Pancreas (tissue), 10 donors: ENCODE measurements around the gene RUNX3. TPM values are rescaled to one million over a fixed set of nuclear protein-coding genes. Genes with fewer than 3 reads are reported as not detected.

Source experiments
- ATAC-seq, 4 donors: fragments of 200-7000 bp; cut with Tn5 transposase; one replicate each; pipeline versions ENCODE4 v1.8.0 to v1.9.1; 2020; ENCODE audit warnings: mild to moderate bottlenecking in 4 of 4, moderate library complexity in 4 of 4
- DNase-seq, 6 donors: peaks; one replicate each; pipeline ENCODE4 v3.0.0-alpha.2; 2020
- FAIRE-seq: peaks from 2 replicates; lab custom pipeline; 2012; peaks lifted over from hg19 to GRCh38; lab: Jason Lieb, UNC
- H3K27ac ChIP-seq, 4 donors: fragments of 200-600 bp; sonication (generic); 1 replicate in 3 of 4; 2 replicates in 1 of 4; pipeline versions ENCODE4 v1.5.0 to v1.8.0; 2020
- H3K27me3 ChIP-seq, 4 donors: fragments of 200-600 bp; one replicate each; pipeline ENCODE4 v1.8.0; 2021
- H3K36me3 ChIP-seq, 3 donors: fragments of 200-600 bp; sonication (generic) in 1 of 3; one replicate each; pipeline versions ENCODE4 v1.5.0 to v1.8.0; 2020 to 2021
- H3K4me1 ChIP-seq, 3 donors: fragments of 200-600 bp; one replicate each; pipeline ENCODE4 v1.8.0; 2021
- H3K4me3 ChIP-seq, 4 donors: fragments of 200-600 bp; sonication (generic) in 2 of 4; one replicate each; pipeline versions ENCODE4 v1.5.0 to v1.8.0; 2020 to 2021
- H3K9me3 ChIP-seq, 4 donors: fragments of 200-600 bp; one replicate each; pipeline ENCODE4 v1.8.0; 2021
- WGBS, 2 donors: extraction: QIAGEN DNeasy Blood & Tissue Kit; methylation state at CpG; one replicate each; pipeline ENCODE4 v1.1.7; 2013; 5-methylcytosine and 5-hydroxymethylcytosine counted together
- intact Hi-C, 3 donors: fragments of 100-400 bp; cut with DNase I; formaldehyde crosslinking; loops; one replicate each; pipeline versions ENCODE4 v1.11.1 to v1.14.2; 2022
- polyA plus RNA-seq, 2 donors: library from polyadenylated mRNA; stranded (reverse); fragments of 200-250 nt; gene quantifications; one replicate each; pipeline ENCODE4 v1.2.3, GENCODE V29; 2013
- total RNA-seq, 6 donors: library from RNA; stranded (reverse); fragmentation: NEBNext Ultra II Directional in 4 of 6; extraction: Animal tissue kit (Norgen Biotek cat#: 25700) in 4 of 6; gene quantifications; one replicate each; pipeline versions ENCODE4 v1.2.1 to v1.2.4, GENCODE V29; 2021 to 2023
- TF ChIP-seq, protein P1 (sequence below), 4 donors: fragments of 200-600 bp; sonication (generic) in 3 of 4; IDR thresholded peaks; one replicate each; pipeline versions ENCODE4 v1.5.0 to v1.8.0; 2021; ENCODE audit warnings: antibody characterized with exemption in 4 of 4
- donor health status: healthy with polysubstance abuse.
- donor health status: DM: no; HTN: no; CAD: no; lungs with moderate emphysema.
- donor health status: DM: no; HTN: no; CAD: no.
- donor health status: control.
- donor health status: control.
- donor health status: Bipolar disorder and iron deficiency.
- donor health status: DM: yes; HTN: yes; CAD: no.
- donor health status: DM: no; HTN: no; CAD: no.
- donor health status: DM: no; HTN: no; CAD: no.
- donor health status: DM: yes; HTN: yes; CAD: no.

RUNX3 gene
- total and polyA plus RNA-seq, 8 donors = 0.30 to 3.7 (median 0.77) TPM

DNA sequence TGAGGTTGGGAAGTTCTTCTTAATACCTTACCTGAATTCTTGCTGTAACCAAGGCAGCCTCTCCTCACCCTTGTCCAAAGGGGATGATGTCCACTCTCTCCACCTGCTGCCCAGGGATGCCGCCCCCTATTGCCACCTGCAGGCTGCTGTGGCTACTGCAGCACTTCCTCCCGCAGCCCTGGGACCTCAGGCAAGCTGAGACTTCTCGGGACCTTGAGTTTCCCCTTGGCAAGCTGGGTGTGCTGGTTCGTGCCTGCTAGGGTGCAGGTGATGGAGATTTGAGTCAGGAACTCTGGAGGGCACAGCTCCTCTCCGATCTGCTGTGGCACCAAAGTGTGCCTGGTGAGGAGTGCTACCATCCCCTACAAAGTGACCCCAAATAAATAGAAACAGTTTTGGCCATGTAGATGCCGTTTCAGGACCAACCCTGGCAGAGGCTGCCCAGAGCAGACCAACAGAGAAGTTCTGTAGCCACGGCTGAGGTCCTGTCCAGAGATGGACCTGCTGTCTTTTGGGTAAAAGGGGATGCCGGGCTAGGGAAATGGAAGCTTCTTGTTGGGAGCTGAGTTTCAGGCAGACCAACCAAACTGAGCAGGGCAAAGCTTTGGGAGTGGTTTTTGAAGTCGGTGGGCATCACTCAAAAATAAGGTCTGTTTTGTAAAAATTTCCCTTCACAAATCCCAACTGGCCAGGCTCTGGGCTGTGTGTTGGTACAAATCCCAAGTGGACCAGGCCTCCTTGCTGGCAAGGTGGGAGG lies 31.7 kb downstream of the RUNX3 start:
- Histone ChIP-seq H3K36me3 (no peaks in the 10 kb centered on the region), H3K27me3 (no peaks in the 10 kb centered on the region), H3K4me3 (no peak overlapping the region), H3K4me1 (no peaks in the 10 kb centered on the region), H3K9me3 (no peaks in the 10 kb centered on the region), H3K27ac (no peak overlapping the region)
- ATAC-seq (peak; percentile 67 to 92 (median 86)), DNase-seq (peak in 5 of 6 donors; percentile 14 to 81 (median 55)), FAIRE-seq (no peak)
- intact Hi-C loops = no loop called here
- WGBS, 2 donors = 22 to 31% methylated on average over 9 of the region's 9 CpGs
- TF ChIP-seq, protein P1, sequence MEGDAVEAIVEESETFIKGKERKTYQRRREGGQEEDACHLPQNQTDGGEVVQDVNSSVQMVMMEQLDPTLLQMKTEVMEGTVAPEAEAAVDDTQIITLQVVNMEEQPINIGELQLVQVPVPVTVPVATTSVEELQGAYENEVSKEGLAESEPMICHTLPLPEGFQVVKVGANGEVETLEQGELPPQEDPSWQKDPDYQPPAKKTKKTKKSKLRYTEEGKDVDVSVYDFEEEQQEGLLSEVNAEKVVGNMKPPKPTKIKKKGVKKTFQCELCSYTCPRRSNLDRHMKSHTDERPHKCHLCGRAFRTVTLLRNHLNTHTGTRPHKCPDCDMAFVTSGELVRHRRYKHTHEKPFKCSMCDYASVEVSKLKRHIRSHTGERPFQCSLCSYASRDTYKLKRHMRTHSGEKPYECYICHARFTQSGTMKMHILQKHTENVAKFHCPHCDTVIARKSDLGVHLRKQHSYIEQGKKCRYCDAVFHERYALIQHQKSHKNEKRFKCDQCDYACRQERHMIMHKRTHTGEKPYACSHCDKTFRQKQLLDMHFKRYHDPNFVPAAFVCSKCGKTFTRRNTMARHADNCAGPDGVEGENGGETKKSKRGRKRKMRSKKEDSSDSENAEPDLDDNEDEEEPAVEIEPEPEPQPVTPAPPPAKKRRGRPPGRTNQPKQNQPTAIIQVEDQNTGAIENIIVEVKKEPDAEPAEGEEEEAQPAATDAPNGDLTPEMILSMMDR (IDR thresholded peaks at IDR 0.05) = peak; percentile 57 to 70 (median 64)

DNA sequence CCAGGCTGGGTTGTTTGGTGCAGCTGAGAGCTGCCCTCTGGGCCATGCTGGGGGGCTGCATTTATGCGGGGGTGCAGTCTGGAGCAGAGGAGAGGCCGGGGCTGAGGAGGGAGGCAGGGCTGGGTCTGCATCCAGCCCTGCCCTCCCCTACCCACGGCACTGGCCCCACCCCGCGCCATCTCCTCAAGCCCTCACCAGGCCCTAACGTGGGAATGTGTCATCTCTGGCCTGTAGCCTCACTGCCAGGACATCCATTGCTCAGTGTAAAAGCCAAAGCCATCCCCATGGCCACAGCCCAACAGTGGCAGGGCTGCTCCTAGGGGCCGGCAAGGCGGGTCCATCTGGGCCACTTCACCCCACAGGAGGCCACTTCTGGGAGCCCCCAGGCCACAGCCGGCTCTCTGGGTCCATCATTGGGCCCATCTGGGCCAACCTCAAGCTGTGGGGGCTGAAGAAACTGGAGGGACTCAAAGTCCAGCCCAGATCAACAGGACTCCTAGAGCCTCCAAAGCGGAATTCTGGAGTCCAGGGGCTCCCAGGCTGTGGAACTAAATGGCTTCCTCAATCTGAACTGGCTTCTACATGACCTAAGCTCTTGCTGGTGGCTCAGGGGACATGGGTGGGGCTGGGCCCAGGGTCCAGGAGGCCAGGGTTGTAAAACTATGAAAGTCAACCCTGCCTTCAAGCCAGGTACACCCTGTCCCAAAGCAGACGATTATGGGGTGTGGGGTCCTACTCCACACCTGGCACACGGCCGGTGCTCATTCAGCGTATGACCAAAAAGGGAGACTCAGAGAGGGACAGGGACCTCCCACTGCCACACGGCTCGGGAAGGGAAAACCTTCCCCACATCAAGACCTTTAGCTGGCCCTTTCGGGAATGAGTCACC lies 32.6 kb downstream of the RUNX3 start:
- Histone ChIP-seq H3K4me1 (no peaks in the 10 kb centered on the region), H3K27ac (no peak overlapping the region), H3K4me3 (no peak overlapping the region), H3K36me3 (no peaks in the 10 kb centered on the region), H3K9me3 (no peaks in the 10 kb centered on the region), H3K27me3 (no peaks in the 10 kb centered on the region)
- WGBS, 2 donors = 65 to 76% methylated on average over 17 of the region's 17 CpGs
- intact Hi-C loops = no loop called here
- DNase-seq (peak in 1 of 6 donors; percentile 42), FAIRE-seq (no peak), ATAC-seq (no peak)
- TF ChIP-seq, protein P1 (IDR thresholded peaks at IDR 0.05) = no peak

DNA sequence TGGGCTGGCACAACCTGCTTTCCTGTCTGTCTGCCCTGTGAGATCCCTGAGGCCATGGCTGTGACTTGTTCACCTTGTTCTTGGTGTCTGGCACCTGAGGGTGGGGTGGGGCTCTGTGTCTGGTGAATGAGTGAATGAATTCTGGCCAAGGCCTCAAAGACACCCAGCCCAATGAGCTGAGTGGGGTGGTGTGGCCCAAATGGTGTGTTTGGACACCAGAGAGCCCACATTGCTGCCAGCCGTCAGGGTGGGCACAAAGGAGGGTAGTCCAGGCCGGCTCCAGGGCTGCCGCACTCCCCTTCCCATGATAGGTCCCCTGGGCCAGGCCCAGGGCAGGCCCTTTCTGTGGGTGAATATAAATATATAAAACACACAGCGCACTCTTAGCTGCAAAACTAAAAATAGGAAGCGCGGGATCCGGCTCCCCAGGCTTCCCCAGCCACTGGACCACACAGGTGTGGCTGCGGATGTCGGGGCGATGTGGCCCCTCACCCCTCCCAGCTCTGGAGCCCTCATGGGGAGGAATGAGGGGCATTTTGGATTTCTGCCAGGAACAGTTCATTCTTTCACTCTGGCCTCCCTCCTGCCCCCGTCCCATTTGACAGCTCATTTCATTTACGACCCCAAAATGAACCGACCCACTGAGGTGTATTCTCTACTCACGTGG lies 33.3 kb downstream of the RUNX3 start:
- TF ChIP-seq, protein P1 (IDR thresholded peaks at IDR 0.05) = no peak
- FAIRE-seq = no peak
- intact Hi-C loops = no loop called here
- Histone ChIP-seq H3K27ac (no peak overlapping the region), H3K4me1 (no peaks in the 10 kb centered on the region), H3K9me3 (no peaks in the 10 kb centered on the region), H3K4me3 (no peak overlapping the region), H3K36me3 (no peaks in the 10 kb centered on the region), H3K27me3 (no peaks in the 10 kb centered on the region)
- ATAC-seq = no peak
- DNase-seq = peak in 1 of 6 donors; percentile 40
- WGBS, 2 donors = 79 to 85% methylated on average over 14 of the region's 14 CpGs

DNA sequence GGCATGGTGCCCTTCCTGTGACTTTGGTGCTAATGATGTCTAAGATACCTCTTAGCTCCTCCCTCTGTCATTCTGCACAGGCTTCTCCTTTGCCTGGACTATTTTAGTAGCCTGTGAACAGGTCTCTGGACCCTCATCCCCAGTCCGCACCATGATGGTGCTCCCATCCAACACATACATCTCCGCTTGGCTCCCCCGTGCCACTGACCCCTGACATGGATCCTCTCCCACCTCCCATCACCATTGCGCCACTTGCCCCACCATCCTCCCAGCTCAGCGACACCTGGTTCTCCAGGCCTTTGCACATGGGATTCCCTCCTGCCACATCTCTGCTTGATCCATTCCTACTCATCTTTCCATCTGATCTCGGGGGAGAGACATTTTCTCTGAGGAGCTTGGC lies 33.9 kb downstream of the RUNX3 start:
- TF ChIP-seq, protein P1 (IDR thresholded peaks at IDR 0.05) = no peak
- no peak for ATAC-seq
- Histone ChIP-seq H3K4me3 (no peak overlapping the region), H3K9me3 (no peaks in the 10 kb centered on the region), H3K36me3 (no peaks in the 10 kb centered on the region), H3K27ac (no peak overlapping the region), H3K4me1 (no peaks in the 10 kb centered on the region), H3K27me3 (no peaks in the 10 kb centered on the region)
- DNase-seq = peak in 1 of 6 donors; percentile 29
- intact Hi-C loops = no loop called here
- no peak for FAIRE-seq
- 93% methylated on average over 6 of the region's 6 CpGs for WGBS, 2 donors
